Measurements from ENCODE around the gene SEMA6C. TPM values are rescaled to one million over a fixed set of nuclear protein-coding genes. Genes with fewer than 3 reads are reported as not detected.
"Not testable (repeated sequence)": the region's sequence is repeated elsewhere in the genome, so short reads cannot be mapped to it uniquely, and the experiment has no call there.

The SEMA6C gene
- total RNA-seq, 1 donor from 2014 or later = 83.6 TPM

GRCh38 chr1:151130987-151131586 lies 15.3 kb downstream of the SEMA6C start:
- DNase-seq = peak; percentile 96

GRCh38 chr1:151128800-151129199 lies 17.6 kb downstream of the SEMA6C start:
- DNase-seq = no peak

- DNase-seq = no peak
These were observed 21.5 kb downstream of the SEMA6C start for GRCh38 chr1:151124763-151125403.

DNA sequence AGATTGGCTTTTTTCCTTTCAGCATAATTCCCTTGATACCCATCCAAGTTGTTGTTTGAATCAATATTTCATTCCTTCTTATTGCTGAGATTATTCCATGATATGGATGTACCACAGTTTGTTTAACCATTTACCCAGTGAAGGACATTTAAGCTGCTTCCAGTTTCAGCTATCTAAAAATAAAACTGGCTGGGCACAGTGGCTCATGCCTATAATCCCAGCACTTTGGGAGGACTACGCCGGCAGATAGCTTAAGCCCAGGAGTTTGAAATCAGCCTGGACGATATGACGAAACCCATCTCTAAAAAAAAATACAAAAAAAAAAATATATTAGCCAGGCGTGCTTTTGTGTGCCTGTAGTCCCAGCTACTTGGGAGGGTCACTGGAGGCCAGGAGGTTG lies 32.6 kb downstream of the SEMA6C start:
- DNase-seq = no peak

DNA sequence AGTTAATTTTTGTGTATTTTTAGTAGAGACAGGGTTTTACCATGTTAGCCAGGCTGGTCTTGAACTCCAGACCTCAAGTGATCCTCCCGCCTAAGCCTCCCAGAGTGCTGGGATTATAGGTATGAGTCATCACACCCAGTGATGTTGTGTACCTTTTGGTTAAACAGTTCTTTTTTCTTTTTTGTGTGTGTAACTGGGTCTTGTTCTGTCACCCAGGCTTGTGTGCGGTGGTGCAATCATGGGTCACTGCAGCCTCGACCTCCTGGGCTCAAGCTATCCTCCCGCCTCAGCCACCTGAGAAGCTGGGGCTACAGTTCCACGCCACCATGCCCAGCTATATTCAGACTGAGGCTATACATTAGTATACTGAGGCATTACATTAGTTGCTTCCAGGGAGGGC lies 38.1 kb downstream of the SEMA6C start:
- DNase-seq = no peak

DNA sequence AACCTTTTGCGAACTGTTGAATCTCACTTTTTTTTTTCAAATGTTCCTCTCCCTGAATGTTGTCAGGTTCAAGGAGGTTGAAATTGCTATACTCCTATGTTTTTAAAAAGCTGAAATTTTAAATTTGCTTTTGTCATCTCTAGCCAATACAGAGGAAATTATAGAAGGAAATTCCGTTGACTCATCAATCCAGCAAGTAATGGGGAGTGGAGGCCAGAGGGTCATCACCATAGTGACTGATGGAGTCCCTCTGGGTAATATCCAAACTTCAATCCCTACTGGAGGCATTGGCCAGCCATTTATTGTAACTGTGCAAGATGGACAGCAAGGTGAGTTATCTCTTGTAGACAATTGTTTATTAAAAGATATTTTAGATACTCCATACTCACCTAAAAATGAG lies 39.5 kb downstream of the SEMA6C start:
- no peak for DNase-seq

GRCh38 chr1:151104630-151105029 lies 41.8 kb downstream of the SEMA6C start:
- DNase-seq = no peak

- DNase-seq = no peak
These were observed 48.3 kb downstream of the SEMA6C start for GRCh38 chr1:151098126-151098525.

- not testable (repeated sequence) for DNase-seq
These were observed 49.0 kb downstream of the SEMA6C start for GRCh38 chr1:151097426-151097825.

GRCh38 chr1:151085953-151086559 lies 60.4 kb downstream of the SEMA6C start:
- DNase-seq = no peak

Other genes starting within 250 kb of the SEMA6C start
- 31.0 TPM for gene SETDB1, start 220.3 kb downstream of the SEMA6C start, total RNA-seq
- 37.2 TPM for gene CERS2, start 171.8 kb downstream of the SEMA6C start, total RNA-seq
- gene ANXA9, start 164.3 kb downstream of the SEMA6C start, total RNA-seq = 1.6 TPM
- 15.4 TPM for gene MINDY1, start 139.7 kb downstream of the SEMA6C start, total RNA-seq
- 26.4 TPM for gene PRUNE1, start 138.2 kb downstream of the SEMA6C start, total RNA-seq
- 43.3 TPM for gene BNIPL, start 110.0 kb downstream of the SEMA6C start, total RNA-seq
- gene C1orf56, start 98.9 kb downstream of the SEMA6C start, total RNA-seq = 2.9 TPM
- 39.4 TPM for gene CDC42SE1, start 87.0 kb downstream of the SEMA6C start, total RNA-seq
- 1.6 TPM for gene MLLT11, start 86.2 kb downstream of the SEMA6C start, total RNA-seq
- gene GABPB2, start 75.9 kb downstream of the SEMA6C start, total RNA-seq = 18.1 TPM
- gene TNFAIP8L2, start 10.0 kb upstream of the SEMA6C start, total RNA-seq = 2.7 TPM
- 7.1 TPM for gene LYSMD1, start 19.3 kb upstream of the SEMA6C start, total RNA-seq
- gene SCNM1, start 19.5 kb upstream of the SEMA6C start, total RNA-seq = 19.1 TPM
- 28.3 TPM for gene TMOD4, start 29.4 kb upstream of the SEMA6C start, total RNA-seq
- gene VPS72, start 43.6 kb upstream of the SEMA6C start, total RNA-seq = 29.2 TPM
- gene PIP5K1A, start 51.9 kb upstream of the SEMA6C start, total RNA-seq = 73.4 TPM
- gene PSMD4, start 108.1 kb upstream of the SEMA6C start, total RNA-seq = 105 TPM
- 13.2 TPM for gene ZNF687, start 135.7 kb upstream of the SEMA6C start, total RNA-seq
- 61.9 TPM for gene PI4KB, start 180.8 kb upstream of the SEMA6C start, total RNA-seq
- gene RFX5, start 200.6 kb upstream of the SEMA6C start, total RNA-seq = 30.1 TPM
- gene SELENBP1, start 226.1 kb upstream of the SEMA6C start, total RNA-seq = 40.3 TPM